ENCODE results near the gene ENGASE. TPM values are rescaled to one million over a fixed set of nuclear protein-coding genes. Genes with fewer than 3 reads are reported as not detected.

The ENGASE gene
- total RNA-seq, 2 experiments from 2014 or later = 38.2 to 41.1 TPM

DNA sequence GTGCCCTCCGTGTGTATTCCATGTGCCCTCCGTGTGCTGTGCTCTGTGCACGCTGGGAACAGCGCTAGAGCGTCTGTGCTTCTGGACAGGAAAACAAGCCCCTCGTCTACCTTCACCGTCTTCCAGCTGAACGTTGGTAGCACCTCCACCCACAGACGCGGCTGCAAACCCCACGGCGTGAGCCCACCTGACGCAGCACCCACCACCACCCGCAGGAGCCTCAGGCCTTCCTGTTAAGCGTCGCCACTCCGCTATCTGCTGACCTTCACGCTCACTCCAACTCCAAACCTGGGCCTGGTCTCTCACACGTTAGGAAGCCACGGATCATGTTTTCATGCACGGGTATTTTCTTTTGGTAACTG is 56.6 kb downstream of the ENGASE start:
- no peaks in the 10 kb centered on the region for H3K27me3 Mint-ChIP-seq (ENCODE audit: low read depth)
- ATAC-seq (no peak), DNase-seq (no peak)
- CTCF ChIA-PET = no interaction called here
- H3K36me3 Mint-ChIP-seq (ENCODE audit: low read depth) = no peaks in the 10 kb centered on the region
- H3K27ac Mint-ChIP-seq = no peak overlapping the region
- no peak overlapping the region for H3K4me3 Mint-ChIP-seq
- no peaks in the 10 kb centered on the region for H3K4me1 Mint-ChIP-seq (ENCODE audit: low read depth)
- POLR2A ChIA-PET = no interaction called here
- H3K9me3 Mint-ChIP-seq (ENCODE audit: insufficient read depth) = no peaks in the 10 kb centered on the region

DNA sequence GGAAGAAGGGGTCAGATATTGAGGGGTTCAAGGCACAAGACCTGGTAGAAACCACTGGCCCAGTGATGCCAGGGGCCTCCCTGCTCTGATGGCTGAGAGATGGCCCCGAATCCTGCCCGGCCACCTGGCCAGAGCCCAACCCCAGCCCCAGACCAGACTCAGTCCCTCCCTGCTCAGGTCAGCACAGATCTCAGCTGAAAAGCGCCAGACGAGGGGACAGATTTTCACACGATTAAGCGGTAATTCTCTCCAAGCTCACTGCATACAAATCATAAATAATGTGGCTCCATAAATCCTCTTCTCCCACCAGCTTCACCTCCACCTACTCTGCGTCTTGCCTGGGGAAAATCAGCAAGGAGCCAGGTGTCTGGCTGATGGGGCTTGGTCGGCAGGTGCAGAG is 57.1 kb downstream of the ENGASE start:
- ATAC-seq = no peak
- POLR2A ChIA-PET = no interaction called here
- no peak overlapping the region for H3K4me3 Mint-ChIP-seq

DNA sequence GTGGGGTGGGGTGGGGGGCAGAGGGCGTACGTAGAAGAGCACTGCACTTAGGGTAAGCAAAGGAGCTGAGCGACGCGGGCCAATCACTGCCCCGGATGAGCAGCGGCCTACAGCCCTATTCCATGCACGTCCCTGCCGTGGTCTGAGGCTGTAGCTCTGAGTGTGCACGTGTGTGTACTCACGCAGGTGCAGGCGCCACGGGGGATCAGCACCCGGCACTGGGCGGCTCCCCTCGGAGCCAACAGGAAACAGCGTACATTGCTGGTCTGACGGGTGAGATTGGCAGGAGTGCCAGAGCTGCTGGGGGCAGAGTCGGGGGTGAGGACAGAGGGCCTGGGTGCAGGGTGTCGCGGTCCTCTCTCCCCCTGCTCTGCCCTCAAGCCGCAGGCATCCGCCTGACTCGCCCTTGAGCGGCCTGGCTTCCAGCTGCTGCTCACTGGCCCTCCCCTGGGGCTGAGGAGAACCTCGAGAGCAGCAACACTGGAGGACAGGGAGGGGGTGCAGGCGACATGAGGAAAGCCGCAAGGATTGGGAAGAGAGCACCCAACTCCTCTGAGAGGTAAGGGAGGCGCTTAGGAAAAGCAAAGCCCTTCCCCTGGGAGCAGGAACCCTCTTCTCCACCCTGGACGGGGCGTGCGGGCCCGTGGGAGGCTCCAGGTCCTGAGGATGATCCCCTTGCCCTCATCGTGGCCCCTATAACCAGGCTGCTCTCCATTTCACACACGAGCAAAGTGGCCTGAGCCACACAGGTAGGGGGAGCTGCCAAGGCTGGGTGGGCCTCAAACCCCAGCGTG is 57.8 kb downstream of the ENGASE start:
- POLR2A ChIA-PET = no interaction called here
- Mint-ChIP-seq H3K27ac (no peak overlapping the region), H3K36me3 (ENCODE audit: low read depth) (no peaks in the 10 kb centered on the region), H3K27me3 (ENCODE audit: low read depth) (no peaks in the 10 kb centered on the region), H3K9me3 (ENCODE audit: insufficient read depth) (no peaks in the 10 kb centered on the region), H3K4me3 (no peak overlapping the region), H3K4me1 (ENCODE audit: low read depth) (no peaks in the 10 kb centered on the region)
- no peak for ATAC-seq
- CTCF ChIA-PET = no interaction called here
- DNase-seq = no peak

More for the DNA sequence above, 57.1 kb downstream of the ENGASE start:
- no peaks in the 10 kb centered on the region for H3K27me3 Mint-ChIP-seq (ENCODE audit: low read depth)
- no peaks in the 10 kb centered on the region for H3K36me3 Mint-ChIP-seq (ENCODE audit: low read depth)
- DNase-seq = no peak
- H3K4me1 Mint-ChIP-seq (ENCODE audit: low read depth) = no peaks in the 10 kb centered on the region
- CTCF ChIA-PET = no interaction called here
- H3K9me3 Mint-ChIP-seq (ENCODE audit: insufficient read depth) = no peaks in the 10 kb centered on the region
- no peak overlapping the region for H3K27ac Mint-ChIP-seq

DNA sequence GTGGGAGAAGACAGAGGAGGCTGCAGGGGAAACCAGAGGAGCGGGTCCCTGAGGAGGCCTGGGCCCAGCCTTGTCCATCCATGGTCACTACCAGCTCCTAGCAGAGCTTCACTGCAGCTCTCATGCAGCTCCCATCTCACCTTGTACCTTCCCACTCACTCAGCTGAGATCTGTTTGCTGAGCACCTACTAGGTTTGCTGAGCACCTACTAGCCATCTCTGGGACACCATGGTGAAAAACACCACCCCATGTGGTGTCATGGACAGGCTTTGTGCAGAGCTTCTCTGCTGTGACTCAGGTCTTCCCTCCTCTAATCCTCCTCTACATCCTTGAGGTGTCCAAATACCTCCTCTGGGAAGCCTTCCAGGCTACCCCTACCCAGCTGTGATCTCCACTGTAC is 58.6 kb downstream of the ENGASE start:
- Mint-ChIP-seq H3K36me3 (ENCODE audit: low read depth) (no peaks in the 10 kb centered on the region), H3K4me1 (ENCODE audit: low read depth) (no peaks in the 10 kb centered on the region), H3K27me3 (ENCODE audit: low read depth) (no peaks in the 10 kb centered on the region), H3K9me3 (ENCODE audit: insufficient read depth) (no peaks in the 10 kb centered on the region), H3K27ac (no peak overlapping the region), H3K4me3 (no peak overlapping the region)
- ChIA-PET CTCF (no interaction called here), POLR2A (no interaction called here)
- ATAC-seq (no peak), DNase-seq (no peak)

DNA sequence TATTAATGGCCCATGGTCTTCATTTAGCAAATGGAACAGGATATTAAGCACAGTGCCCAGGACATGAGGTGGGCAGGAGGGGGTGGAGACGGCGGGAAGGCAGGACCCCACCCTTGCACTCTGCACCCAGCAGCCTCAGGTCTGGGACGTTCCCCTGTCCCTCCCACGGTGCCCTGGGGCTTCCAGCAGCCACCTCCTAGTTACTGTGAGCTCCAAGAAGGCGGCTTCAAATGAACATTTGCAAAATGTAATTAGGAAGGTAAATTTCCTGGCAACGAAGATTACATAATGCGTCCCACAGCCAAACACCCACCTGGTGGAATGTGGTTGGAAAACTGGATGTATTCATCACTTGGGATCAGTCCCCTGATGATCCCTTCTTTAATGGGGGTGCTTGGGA is 59.4 kb downstream of the ENGASE start:
- POLR2A ChIA-PET = no interaction called here
- Mint-ChIP-seq H3K36me3 (ENCODE audit: low read depth) (no peaks in the 10 kb centered on the region), H3K9me3 (ENCODE audit: insufficient read depth) (no peaks in the 10 kb centered on the region), H3K27me3 (ENCODE audit: low read depth) (no peaks in the 10 kb centered on the region), H3K27ac (no peak overlapping the region), H3K4me1 (ENCODE audit: low read depth) (no peaks in the 10 kb centered on the region), H3K4me3 (no peak overlapping the region)
- CTCF ChIA-PET = no interaction called here
- no peak for DNase-seq
- ATAC-seq = no peak

DNA sequence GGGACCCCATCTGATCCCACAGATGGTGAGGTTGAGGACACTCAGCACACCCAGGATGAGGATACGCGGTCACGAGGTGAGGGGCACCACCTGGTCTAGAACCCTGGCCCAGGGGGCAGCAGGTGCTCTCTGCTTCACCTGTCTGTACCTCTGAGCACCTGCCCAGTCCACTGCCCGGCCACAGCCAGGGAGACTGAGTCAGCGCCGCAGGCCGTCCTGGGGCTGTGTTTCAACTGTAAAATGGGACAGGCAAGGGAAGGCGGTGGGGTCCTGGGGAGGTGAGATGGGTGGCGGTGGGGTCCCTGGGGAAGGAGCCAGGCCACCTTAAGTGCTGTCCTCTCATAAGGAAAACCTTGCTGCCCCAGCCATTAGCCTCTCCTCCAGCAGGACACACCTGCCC is 60.4 kb downstream of the ENGASE start:
- ATAC-seq (no peak), DNase-seq (no peak)
- no peaks in the 10 kb centered on the region for H3K4me1 Mint-ChIP-seq (ENCODE audit: low read depth)
- no peak overlapping the region for H3K27ac Mint-ChIP-seq
- no peaks in the 10 kb centered on the region for H3K9me3 Mint-ChIP-seq (ENCODE audit: insufficient read depth)
- H3K27me3 Mint-ChIP-seq (ENCODE audit: low read depth) = no peaks in the 10 kb centered on the region
- no peaks in the 10 kb centered on the region for H3K36me3 Mint-ChIP-seq (ENCODE audit: low read depth)
- no peak overlapping the region for H3K4me3 Mint-ChIP-seq
- CTCF ChIA-PET = no interaction called here
- POLR2A ChIA-PET = no interaction called here

DNA sequence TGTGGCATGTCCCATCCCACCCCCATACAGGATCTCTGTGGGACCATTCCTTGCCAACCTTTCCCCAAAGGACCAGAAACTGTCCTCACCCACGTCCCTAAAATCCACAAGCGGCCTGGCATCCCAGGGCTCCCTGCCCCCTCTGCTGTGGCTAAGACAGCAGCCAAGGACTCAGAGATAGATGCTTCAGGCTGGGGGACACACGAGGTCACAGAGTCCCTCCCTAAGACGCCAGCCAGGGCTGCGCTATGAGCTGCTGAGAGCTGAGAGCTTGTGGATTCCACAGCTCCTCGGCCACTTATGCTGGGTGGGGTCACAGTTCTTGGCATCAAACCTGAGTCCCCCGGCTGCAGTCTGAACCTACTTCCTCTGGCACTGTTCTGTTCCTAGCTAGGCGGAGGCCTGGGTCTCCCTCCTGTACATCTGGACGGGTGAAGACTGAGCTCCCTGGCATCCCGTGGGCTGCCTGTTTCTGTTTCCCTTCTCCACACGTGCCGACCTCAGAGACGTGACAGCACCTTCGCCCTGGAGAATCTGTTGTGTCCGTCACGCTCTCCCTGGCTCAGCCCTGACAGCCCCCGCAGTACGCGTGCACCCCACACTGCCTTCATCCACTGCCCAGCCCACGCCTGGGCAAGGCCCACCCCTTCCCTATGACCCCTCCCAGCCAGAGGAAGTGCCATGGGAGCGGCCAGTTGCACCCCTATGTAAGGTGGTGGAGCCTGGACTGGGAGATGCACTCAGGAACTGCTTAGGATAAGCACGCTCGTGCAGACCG is 61.2 kb downstream of the ENGASE start:
- Mint-ChIP-seq H3K36me3 (ENCODE audit: low read depth) (no peaks in the 10 kb centered on the region), H3K4me3 (no peak overlapping the region), H3K9me3 (ENCODE audit: insufficient read depth) (no peaks in the 10 kb centered on the region), H3K27ac (no peak overlapping the region), H3K4me1 (ENCODE audit: low read depth) (no peaks in the 10 kb centered on the region), H3K27me3 (ENCODE audit: low read depth) (no peaks in the 10 kb centered on the region)
- CTCF ChIA-PET = no interaction called here
- ATAC-seq (no peak), DNase-seq (no peak)
- POLR2A ChIA-PET = no interaction called here

Other genes starting within 250 kb of the ENGASE start
- gene USP36, start 234.0 kb upstream of the ENGASE start, total RNA-seq = 10 to 100 TPM; 67.5 TPM
- under 1 TPM in 1 of 2 experiments, not detected in 1; 0.26 TPM for gene CEP295NL, start 171.6 kb upstream of the ENGASE start, total RNA-seq
- 1 to 10 TPM; 3.6 to 3.8 TPM for gene TIMP2, start 149.4 kb upstream of the ENGASE start, total RNA-seq
- gene LGALS3BP, start 94.9 kb upstream of the ENGASE start, total RNA-seq = 100 to 1,000 TPM; 172 to 181 TPM
- 10 to 100 TPM; 74.4 to 78.5 TPM for gene CANT1, start 65.1 kb upstream of the ENGASE start, total RNA-seq
- gene C1QTNF1, start 50.7 kb upstream of the ENGASE start, total RNA-seq = not detected

Measured in activated CD8-positive, alpha-beta T cell treated with anti-CD3 and anti-CD28 coated beads, Interleukin-2, amount 10 ng/mL, durations not matched to agents 7 days and 5 days (primary cell).